HCT116 (cell line): ENCODE results near the gene CLN3. TPM values are rescaled to one million over a fixed set of nuclear protein-coding genes. Genes with fewer than 3 reads are reported as not detected.

ENCODE experiments used
- ATAC-seq: fragments of 200-7000 bp; cut with Tn5 transposase; 2 replicates; pipeline ENCODE4 v1.9.1; 2020; ENCODE audit warnings: mild to moderate bottlenecking, moderate library complexity
- BruUV-seq: library from RNA; stranded (reverse); fragments of 400-500 nt; replicated peaks from 2 replicates; lab custom pipeline; 2021; lab: Mats Ljungman, UMichigan
- CTCF ChIA-PET: fragments of 300-600 bp; sonication (Branson Sonifier 250); formaldehyde crosslinking; loops from one replicate; lab custom pipeline; 2021; ENCODE audit warnings: antibody characterized with exemption; lab: Charles Lee
- POLR2A ChIA-PET: fragments of 300-600, 350-600 bp; sonication (Branson Sonifier 250); formaldehyde crosslinking; loops from one replicate; lab custom pipeline; 2021; ENCODE audit warnings: antibody characterized with exemption; lab: Charles Lee
- RAD21 ChIA-PET, 2 experiments: fragments of 300-600 bp; sonication (Branson Sonifier 250); formaldehyde crosslinking; loops; one replicate each; lab custom pipeline; 2023; ENCODE audit warnings: low total read pairs in 2 of 2; ENCODE audit not compliant: uncharacterized antibody in 2 of 2, unreplicated experiment in 2 of 2, low non-redundant PET in 1 of 2; lab: Charles Lee
- DNase-seq: peaks from one replicate; pipeline ENCODE4 v3.0.0-alpha.2; 2010; ENCODE audit warnings: low read depth, low spot score
- H2AFZ ChIP-seq: fragments of 200-600 bp; shearing (Covaris generic), sonication (generic); 2 replicates; pipeline ENCODE4 v1.6.1; 2017; ENCODE audit warnings: low read depth, mixed run types, mixed read lengths, antibody characterized with exemption, low read length; ENCODE audit not compliant: poor library complexity, severe bottlenecking
- H3K27ac ChIP-seq: 2 replicates; pipeline ENCODE4 v1.5.1; 2012; ENCODE audit warnings: low read depth, low read length
- H3K27me3 ChIP-seq: fragments of 200-600 bp; sonication (generic); 2 replicates; pipeline ENCODE4 v1.6.1; 2016; ENCODE audit warnings: mixed run types, low read length, mixed read lengths; ENCODE audit not compliant: insufficient read depth
- H3K36me3 ChIP-seq, 2 experiments: fragments of 200-500 bp in 1 of 2; fragments of 200-600 bp in 1 of 2; sonication (Bioruptor generic) in 1 of 2; sonication (generic) in 1 of 2; 2 replicates each; pipeline versions ENCODE4 v1.5.1 to v1.6.1; 2014 to 2016; ENCODE audit warnings: low read length in 2 of 2, inconsistent platforms in 1 of 2, mixed read lengths in 1 of 2, mixed run types in 1 of 2; ENCODE audit not compliant: insufficient read depth in 2 of 2, control insufficient read depth in 1 of 2
- H3K4me1 ChIP-seq, 2 experiments: fragments of 200-600 bp in 1 of 2; sonication (generic) in 1 of 2; 2 replicates each; pipeline versions ENCODE4 v1.5.1 to v1.6.1; 2012 to 2017; ENCODE audit warnings: low read length in 2 of 2, inconsistent platforms in 1 of 2, mild to moderate bottlenecking in 1 of 2, mixed read lengths in 1 of 2, mixed run types in 1 of 2, moderate library complexity in 1 of 2; ENCODE audit not compliant: insufficient read depth in 2 of 2, control insufficient read depth in 1 of 2
- H3K4me2 ChIP-seq: fragments of 200-600 bp; sonication (generic); 2 replicates; pipeline ENCODE4 v1.6.1; 2017; ENCODE audit warnings: mixed run types, low read length, mixed read lengths
- H3K4me3 ChIP-seq, 2 experiments: fragments of 200-600 bp in 1 of 2; sonication (generic) in 1 of 2; replicated peaks in 1 of 2; 2 replicates each; pipeline ENCODE4 v1.5.1; 2011 to 2016; ENCODE audit warnings: low read length in 2 of 2, control low read depth in 1 of 2, low read depth in 1 of 2, mild to moderate bottlenecking in 1 of 2, mixed read lengths in 1 of 2, mixed run types in 1 of 2
- H3K79me2 ChIP-seq: fragments of 200-600 bp; sonication (generic); 2 replicates; pipeline ENCODE4 v1.6.1; 2017; ENCODE audit warnings: mild to moderate bottlenecking, mixed run types, low read length, moderate library complexity, mixed read lengths; ENCODE audit not compliant: insufficient read depth
- H3K9ac ChIP-seq: fragments of 200-600 bp; sonication (generic); 2 replicates; pipeline ENCODE4 v1.6.1; 2016; ENCODE audit warnings: low read length, mixed read lengths
- H3K9me2 ChIP-seq: fragments of 200-600 bp; sonication (generic), shearing (Covaris generic); 2 replicates; pipeline ENCODE4 v1.6.1; 2017; ENCODE audit warnings: mixed run types, mild to moderate bottlenecking, moderate library complexity; ENCODE audit not compliant: insufficient read depth
- H3K9me3 ChIP-seq, 2 experiments: fragments of 200-500 bp in 1 of 2; fragments of 200-600 bp in 1 of 2; sonication (Bioruptor generic) in 1 of 2; sonication (generic) in 1 of 2; 2 replicates each; pipeline ENCODE4 v1.6.1; 2014 to 2017; ENCODE audit warnings: low read length in 2 of 2, mixed read lengths in 2 of 2, inconsistent platforms in 1 of 2, low read depth in 1 of 2, mild to moderate bottlenecking in 1 of 2, mixed run types in 1 of 2, moderate library complexity in 1 of 2; ENCODE audit not compliant: control insufficient read depth in 1 of 2, insufficient read depth in 1 of 2
- H4K20me1 ChIP-seq: fragments of 200-600 bp; sonication (generic), shearing (Covaris generic); 2 replicates; pipeline ENCODE4 v1.6.1; 2017; ENCODE audit warnings: mixed run types, mild to moderate bottlenecking, moderate library complexity; ENCODE audit not compliant: insufficient read depth
- ATF3 ChIP-seq: IDR thresholded peaks from 2 replicates; pipeline ENCODE4 v1.6.1; 2012
- CEBPB ChIP-seq: IDR thresholded peaks from 2 replicates; pipeline ENCODE4 v1.6.1; 2012; ENCODE audit warnings: low read depth
- FOSL1 ChIP-seq: IDR thresholded peaks from 2 replicates; pipeline ENCODE4 v1.6.1; 2012; ENCODE audit warnings: low read depth
- JUND ChIP-seq: IDR thresholded peaks from 2 replicates; pipeline ENCODE4 v1.6.1; 2012
- POLR2A ChIP-seq: IDR thresholded peaks from 2 replicates; pipeline ENCODE4 v1.7.0; 2011; ENCODE audit warnings: borderline replicate concordance; ENCODE audit not compliant: insufficient read depth, insufficient read length; ENCODE audit errors: extremely low read depth
- RAD21 ChIP-seq: IDR thresholded peaks from 2 replicates; pipeline ENCODE4 v1.6.1; 2012; ENCODE audit warnings: low read depth, mild to moderate bottlenecking
- SIN3A ChIP-seq: IDR thresholded peaks from 2 replicates; pipeline ENCODE4 v1.6.1; 2012; ENCODE audit warnings: low read depth
- SP1 ChIP-seq: IDR thresholded peaks from 2 replicates; pipeline ENCODE4 v1.6.1; 2012; ENCODE audit warnings: low read depth
- SRF ChIP-seq: IDR thresholded peaks from 2 replicates; pipeline ENCODE4 v1.6.1; 2012; ENCODE audit warnings: low read depth
- ZNF274 ChIP-seq: fragments of 200-500 bp; sonication (Bioruptor generic); IDR thresholded peaks from 2 replicates; pipeline ENCODE4 v1.6.1; 2014; ENCODE audit warnings: mild to moderate bottlenecking, low read depth, low read length, inconsistent platforms
- intact Hi-C: fragments of 100-400 bp; cut with micrococcal nuclease; formaldehyde crosslinking; loops from 2 replicates; pipeline ENCODE4 v1.10.0; 2022
- total RNA-seq: library from RNA; stranded (reverse); gene quantifications from one replicate; pipeline ENCODE4 v1.2.1, GENCODE V29; 2021; ENCODE audit not compliant: unreplicated experiment
- TF ChIP-seq, protein P1 (sequence below), 3 experiments: fragments of 200-600 bp in 1 of 3; sonication (generic) in 1 of 3; IDR thresholded peaks in 2 of 3; conservative IDR thresholded peaks in 1 of 3; 2 replicates each; pipeline ENCODE4 v1.5.1; 2012 to 2017; ENCODE audit warnings: low read depth in 2 of 3, low read length in 2 of 3, antibody characterized with exemption in 1 of 3, borderline replicate concordance in 1 of 3, control low read depth in 1 of 3, mild to moderate bottlenecking in 1 of 3, mixed read lengths in 1 of 3, mixed run types in 1 of 3, moderate library complexity in 1 of 3; ENCODE audit not compliant: insufficient read depth in 1 of 3

CLN3 gene
- total RNA-seq, 1 experiment from 2014 or later = 19.9 TPM

DNA sequence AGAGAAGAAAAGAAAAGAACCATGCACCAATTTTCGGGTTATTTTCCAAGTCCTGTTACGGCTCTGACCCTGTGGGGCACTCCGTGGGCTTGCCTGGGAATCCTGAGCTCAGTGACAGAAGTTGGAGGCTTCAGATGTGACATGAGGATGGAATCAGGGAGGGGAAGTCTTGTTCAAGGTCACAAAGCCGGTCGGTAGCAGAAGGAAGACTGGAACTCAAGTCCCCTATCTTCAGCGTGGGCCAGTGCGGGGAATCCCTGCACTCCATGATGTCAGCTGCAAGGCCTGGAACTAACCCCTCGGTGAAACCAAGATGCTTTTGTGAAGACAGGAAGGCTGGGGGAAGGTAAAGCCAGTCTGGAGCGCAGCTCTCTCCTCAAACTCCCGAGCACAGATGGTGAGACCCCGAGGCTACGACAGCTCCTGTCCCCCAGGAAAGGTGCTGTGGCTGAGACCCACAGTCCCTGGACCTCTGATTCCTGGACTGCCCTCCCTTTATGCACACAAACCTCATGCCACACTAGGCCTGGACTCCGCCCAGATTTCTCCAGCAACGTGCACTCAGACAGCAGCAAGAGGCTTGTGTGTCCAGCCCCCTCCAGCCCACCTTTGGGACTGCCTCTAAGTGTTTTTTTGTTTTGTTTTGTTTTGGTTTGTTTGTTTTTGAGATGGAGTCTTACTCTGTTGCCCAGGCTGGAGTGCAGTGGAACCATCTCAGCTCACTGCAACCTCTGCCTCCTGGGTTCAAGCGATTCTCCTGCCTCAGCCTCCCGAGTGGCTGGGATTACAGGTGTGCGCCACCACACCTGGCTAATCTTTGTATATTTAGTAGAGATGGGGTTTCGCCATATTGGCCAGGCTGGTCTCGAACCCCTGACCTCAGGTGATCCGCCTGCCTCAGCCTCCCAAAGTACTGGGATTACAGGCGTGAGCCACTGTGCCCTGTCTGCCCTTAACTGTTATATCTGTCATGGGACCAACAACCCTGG, 20.2 kb upstream of the CLN3 start (continued):
- TF ChIP-seq SIN3A = no peak
- TF ChIP-seq CEBPB = no peak
- no peak for TF ChIP-seq POLR2A
- TF ChIP-seq SP1 = no peak
- TF ChIP-seq, all 23 proteins: peak for 0

- Histone ChIP-seq H3K4me2 (no peak overlapping the region), H3K36me3 (no peaks in the 10 kb centered on the region), H3K9me3 (no peaks in the 10 kb centered on the region), H4K20me1 (no peaks in the 10 kb centered on the region), H3K4me1 (peaks cover 0 to 8% of the 10 kb centered on the region in 2 experiments; a peak in 3 of 4 replicates), H3K79me2 (no peaks in the 10 kb centered on the region), H2AFZ (no peak overlapping the region), H3K4me3 (no peak overlapping the region), H3K9ac (no peak overlapping the region), H3K27ac (no peak overlapping the region), H3K9me2 (no peaks in the 10 kb centered on the region), H3K27me3 (no peaks in the 10 kb centered on the region)
- CTCF ChIA-PET = no interaction called here
- no peak for DNase-seq
- intact Hi-C loops = no loop called here
- POLR2A ChIA-PET = no interaction called here
- TF ChIP-seq SIN3A = no peak
- TF ChIP-seq FOSL1 = no peak
- TF ChIP-seq ATF3 = no peak
- TF ChIP-seq SP1 = no peak
- TF ChIP-seq, protein P1, sequence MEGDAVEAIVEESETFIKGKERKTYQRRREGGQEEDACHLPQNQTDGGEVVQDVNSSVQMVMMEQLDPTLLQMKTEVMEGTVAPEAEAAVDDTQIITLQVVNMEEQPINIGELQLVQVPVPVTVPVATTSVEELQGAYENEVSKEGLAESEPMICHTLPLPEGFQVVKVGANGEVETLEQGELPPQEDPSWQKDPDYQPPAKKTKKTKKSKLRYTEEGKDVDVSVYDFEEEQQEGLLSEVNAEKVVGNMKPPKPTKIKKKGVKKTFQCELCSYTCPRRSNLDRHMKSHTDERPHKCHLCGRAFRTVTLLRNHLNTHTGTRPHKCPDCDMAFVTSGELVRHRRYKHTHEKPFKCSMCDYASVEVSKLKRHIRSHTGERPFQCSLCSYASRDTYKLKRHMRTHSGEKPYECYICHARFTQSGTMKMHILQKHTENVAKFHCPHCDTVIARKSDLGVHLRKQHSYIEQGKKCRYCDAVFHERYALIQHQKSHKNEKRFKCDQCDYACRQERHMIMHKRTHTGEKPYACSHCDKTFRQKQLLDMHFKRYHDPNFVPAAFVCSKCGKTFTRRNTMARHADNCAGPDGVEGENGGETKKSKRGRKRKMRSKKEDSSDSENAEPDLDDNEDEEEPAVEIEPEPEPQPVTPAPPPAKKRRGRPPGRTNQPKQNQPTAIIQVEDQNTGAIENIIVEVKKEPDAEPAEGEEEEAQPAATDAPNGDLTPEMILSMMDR (IDR thresholded peaks at IDR 0.05 in 2 of 3, conservative IDR thresholded peaks at IDR 0.05 in 1 of 3; ENCODE audit: borderline replicate concordance in 1 of 3, insufficient read depth in 1 of 3, low read depth in 2 of 3, low read length in 2 of 3) = no peak
- no peak for TF ChIP-seq SRF
- no peak for TF ChIP-seq JUND
- TF ChIP-seq ZNF274 = no peak
- no peak for TF ChIP-seq RAD21
- no peak for ATAC-seq
- BruUV-seq = no TSS peak
- RAD21 ChIA-PET = no interaction called here
Measured at GRCh38 chr16:28511031-28511430, 19.2 kb upstream of the CLN3 start.
